C4-2B (cell line): ENCODE results near the gene PFKFB4.

Experiments used
- H3K27ac ChIP-seq: fragments of 450-650 bp; 2 replicates; pipeline ENCODE4 v1.5.1; 2017
- CTCF ChIP-seq: fragments of 450-650 bp; conservative IDR thresholded peaks from 2 replicates; pipeline ENCODE4 v1.5.1; 2017; ENCODE audit warnings: mild to moderate bottlenecking
- ZFX ChIP-seq: fragments of 450-650 bp; IDR thresholded peaks from 2 replicates; pipeline ENCODE4 v1.6.1; 2017

The PFKFB4 gene

GRCh38 chr3:48548729-48549705 lies 7.6 kb downstream of the PFKFB4 start:
- no peak for TF ChIP-seq ZFX
- TF ChIP-seq CTCF = peak; percentile 93
- no peak overlapping the region; the same call in 1 of the 2 replicates for H3K27ac ChIP-seq

DNA sequence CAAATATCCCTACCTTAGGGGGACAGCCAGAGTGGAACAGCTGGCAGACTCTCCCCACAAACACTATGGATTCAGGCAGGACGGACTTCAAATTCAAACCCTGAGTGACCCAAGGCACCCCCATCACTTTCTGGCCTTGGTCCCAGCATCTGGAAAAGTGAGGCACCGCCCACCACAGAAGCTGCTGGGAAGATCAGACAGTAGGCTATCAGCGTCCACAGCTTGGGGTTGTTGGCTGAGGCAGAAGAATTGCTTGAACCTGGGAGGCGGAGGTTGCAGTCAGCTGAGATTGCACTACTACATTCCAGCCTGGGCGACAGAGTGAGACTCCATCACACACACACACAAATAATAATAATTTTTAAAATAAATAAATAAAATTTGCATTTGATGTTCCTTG lies 8.5 kb downstream of the PFKFB4 start:
- no peak overlapping the region for H3K27ac ChIP-seq
- TF ChIP-seq ZFX (no peak), CTCF (no peak)

DNA sequence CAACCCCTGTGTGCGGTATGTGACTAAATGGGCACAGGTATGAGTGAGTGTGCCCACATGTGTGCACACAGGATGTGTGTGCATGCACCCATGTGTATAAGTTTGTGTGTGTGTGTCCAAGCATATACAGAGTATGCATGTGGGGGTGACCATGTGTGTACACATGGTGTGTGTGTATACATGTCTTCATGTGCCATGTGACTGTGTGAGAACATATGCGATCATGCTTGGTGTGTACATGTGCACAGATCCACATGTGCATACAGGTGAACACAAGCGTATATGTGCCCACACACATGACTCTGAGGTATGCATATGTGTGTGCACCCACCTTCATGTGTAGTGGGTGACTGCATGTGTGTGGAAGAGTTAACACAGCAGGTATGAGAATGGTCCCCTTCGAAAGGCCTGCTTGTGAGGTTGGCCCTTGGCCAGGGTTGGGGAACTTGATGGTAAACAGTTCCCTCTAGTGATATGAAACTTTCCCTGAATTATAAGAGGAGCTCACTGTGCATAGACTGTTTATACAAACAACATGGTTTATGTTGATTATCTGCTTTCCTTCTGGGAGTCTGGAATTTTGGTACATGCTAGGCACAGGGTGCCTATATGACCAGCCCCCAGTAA lies 10.3 kb downstream of the PFKFB4 start:
- no peak overlapping the region for H3K27ac ChIP-seq
- TF ChIP-seq CTCF (no peak), ZFX (no peak)

GRCh38 chr3:48544141-48544540 lies 12.5 kb downstream of the PFKFB4 start:
- H3K27ac ChIP-seq = no peak overlapping the region; the same call in 1 of the 2 replicates
- TF ChIP-seq ZFX (no peak), CTCF (no peak)

DNA sequence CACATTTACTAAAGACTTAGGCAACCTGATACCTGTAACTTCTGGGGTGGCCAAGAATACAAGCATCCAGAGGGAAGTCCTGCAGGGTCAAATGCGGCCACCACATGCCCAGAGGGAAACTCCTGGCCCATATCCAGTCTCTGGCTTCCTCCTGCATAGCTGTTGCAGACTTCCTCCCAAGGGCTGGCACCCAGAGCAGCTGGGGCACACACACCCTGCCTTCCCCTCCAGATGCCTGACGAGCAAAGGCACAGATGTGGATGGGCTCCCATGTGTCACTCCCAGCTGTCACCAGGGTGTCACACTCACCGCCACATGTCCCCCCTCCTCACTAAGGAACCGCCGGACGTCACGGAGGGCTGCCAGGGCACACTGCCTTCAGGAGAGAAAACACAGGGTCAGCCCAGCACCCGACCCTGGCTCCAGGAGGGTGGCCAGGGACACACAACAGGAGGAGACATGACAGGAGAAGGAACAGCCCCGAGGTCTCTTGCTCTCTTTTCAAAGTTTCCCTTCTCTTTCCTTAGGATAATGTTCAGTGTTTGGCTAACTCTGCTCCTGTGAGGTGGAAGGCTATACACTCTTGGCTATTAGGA lies 13.2 kb downstream of the PFKFB4 start:
- peak overlapping the region; percentile 52 for H3K27ac ChIP-seq
- no peak for TF ChIP-seq CTCF
- no peak for TF ChIP-seq ZFX

DNA sequence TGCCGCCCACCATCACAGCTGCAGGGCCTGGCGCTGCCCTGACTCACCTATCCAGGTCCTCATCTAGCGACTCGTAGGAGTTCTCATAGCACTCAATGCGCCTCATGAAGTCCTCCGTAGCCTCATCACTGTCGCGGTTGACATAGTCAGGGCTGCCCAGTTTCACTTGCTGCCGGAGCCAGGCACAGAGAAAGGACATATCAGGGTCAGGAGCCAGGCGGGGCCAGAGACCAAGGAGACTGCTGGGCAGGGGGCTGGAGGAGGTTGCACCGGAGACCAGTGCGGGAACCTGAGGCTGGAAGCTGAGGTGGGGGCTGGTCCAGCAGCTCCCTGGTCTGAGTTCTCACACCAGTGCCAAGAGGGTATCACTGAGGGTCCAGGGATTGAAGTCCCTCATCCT lies 18.2 kb downstream of the PFKFB4 start:
- TF ChIP-seq ZFX (no peak), CTCF (no peak)
- no peak overlapping the region for H3K27ac ChIP-seq

DNA sequence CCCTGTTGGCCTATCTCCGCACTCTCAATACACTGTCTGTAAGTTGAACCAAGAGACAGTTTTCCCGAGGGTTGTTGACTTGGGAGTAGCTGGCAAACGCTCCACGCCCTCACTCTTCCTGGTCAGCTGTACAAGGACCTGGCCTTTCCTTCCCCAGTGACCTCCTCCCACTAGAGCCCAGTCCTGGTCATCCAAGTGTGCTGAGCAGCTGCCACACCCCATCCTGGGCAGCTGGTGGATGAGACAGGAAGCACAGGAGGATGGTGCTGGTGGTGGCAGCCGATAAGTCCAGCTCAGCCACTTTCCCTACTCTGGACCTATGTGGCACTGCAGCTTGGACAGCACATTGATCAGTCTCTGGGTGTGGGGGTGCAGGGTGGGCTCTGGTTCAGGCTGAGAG lies 19.8 kb downstream of the PFKFB4 start:
- TF ChIP-seq ZFX = no peak
- no peak for TF ChIP-seq CTCF
- no peak overlapping the region for H3K27ac ChIP-seq
